GM12878 (cell line): ENCODE results near the gene UBE2D1. TPM values are rescaled to one million over a fixed set of nuclear protein-coding genes. Genes with fewer than 3 reads are reported as not detected.
A peak's percentile ranks its signal among the peaks of the same experiment; 100 is the strongest.

Experiments used
- ATAC-seq: fragments of 200-7000 bp; cut with Tn5 transposase; 3 replicates; pipeline ENCODE4 v1.9.1; 2020; ENCODE audit warnings: mild to moderate bottlenecking, moderate library complexity
- BruUV-seq: library from RNA; stranded (reverse); fragments of 400-500 nt; replicated peaks from 2 replicates; lab custom pipeline; 2021; lab: Mats Ljungman, UMichigan
- CTCF ChIA-PET: fragments of 300-600 bp; sonication (Branson Sonifier 250); formaldehyde crosslinking; extraction: SDS; loops from one replicate; lab custom pipeline; 2021; ENCODE audit warnings: inconsistent platforms; lab: Yijun Ruan, JAX
- POLR2A ChIA-PET: fragments of 350-600 bp; formaldehyde crosslinking; extraction: SDS; loops from one replicate; lab custom pipeline; 2021; ENCODE audit warnings: inconsistent platforms; lab: Charles Lee
- RAD21 ChIA-PET: fragments of 300-600 bp; sonication (Branson Sonifier 250); formaldehyde crosslinking; loops from one replicate; lab custom pipeline; 2023; ENCODE audit warnings: antibody characterized with exemption; ENCODE audit not compliant: unreplicated experiment; lab: Charles Lee
- SMC1A ChIA-PET: fragments of 300-600 bp; sonication (Branson Sonifier 250); formaldehyde crosslinking; loops from one replicate; lab custom pipeline; 2023; ENCODE audit not compliant: unreplicated experiment, uncharacterized antibody; lab: Charles Lee
- DNase-seq: peaks from one replicate; pipeline ENCODE4 v3.0.0-alpha.2; 2011; ENCODE audit warnings: low read depth, low spot score
- FAIRE-seq: peaks from 3 replicates; lab custom pipeline; 2011; peaks lifted over from hg19 to GRCh38; lab: Jason Lieb, UNC
- H2AFZ ChIP-seq: 2 replicates; pipeline ENCODE4 v1.6.0; 2011; ENCODE audit warnings: low read depth, low read length, control low read depth; ENCODE audit not compliant: control insufficient read depth
- H3K27ac ChIP-seq: 2 replicates; pipeline ENCODE4 v1.5.1; 2011; ENCODE audit warnings: control low read depth; ENCODE audit not compliant: control insufficient read depth, insufficient read depth
- H3K27me3 ChIP-seq, 2 experiments: replicated peaks in 1 of 2; 2 replicates each; pipeline versions ENCODE4 v1.6.0 to v1.6.1; 2011; ENCODE audit warnings: low read length in 1 of 2; ENCODE audit not compliant: control insufficient read depth in 2 of 2, insufficient read depth in 2 of 2
- H3K36me3 ChIP-seq, 2 experiments: 2 replicates each; pipeline ENCODE4 v1.5.1; 2011; ENCODE audit warnings: low read length in 1 of 2; ENCODE audit not compliant: control insufficient read depth in 2 of 2, insufficient read depth in 2 of 2
- H3K4me1 ChIP-seq: 2 replicates; pipeline ENCODE4 v1.6.1; 2011; ENCODE audit warnings: mild to moderate bottlenecking, low read length, moderate library complexity, mixed read lengths; ENCODE audit not compliant: control insufficient read depth, insufficient read depth
- H3K4me2 ChIP-seq: 2 replicates; pipeline ENCODE4 v1.6.0; 2011; ENCODE audit warnings: control low read depth; ENCODE audit not compliant: control insufficient read depth, insufficient read depth
- H3K4me3 ChIP-seq: fragments of 200-600 bp; sonication (generic); 2 replicates; pipeline ENCODE4 v1.5.1; 2016
- H3K79me2 ChIP-seq: 2 replicates; pipeline ENCODE4 v1.6.0; 2011; ENCODE audit warnings: low read length; ENCODE audit not compliant: control insufficient read depth, insufficient read depth
- H3K9ac ChIP-seq: 2 replicates; pipeline ENCODE4 v1.8.0; 2011; ENCODE audit warnings: low read length, control low read depth, mixed read lengths; ENCODE audit not compliant: control insufficient read depth, insufficient read depth
- H3K9me3 ChIP-seq: replicated peaks from 3 replicates; pipeline ENCODE4 v1.5.1; 2011; ENCODE audit warnings: mild to moderate bottlenecking, low read length; ENCODE audit not compliant: control insufficient read depth, insufficient read depth
- H4K20me1 ChIP-seq: 2 replicates; pipeline ENCODE4 v1.6.0; 2011; ENCODE audit not compliant: control insufficient read depth, insufficient read depth
- ATF7 ChIP-seq: fragments of 450-650 bp; IDR thresholded peaks from 2 replicates; pipeline ENCODE4 v1.6.1; 2016; ENCODE audit warnings: low read depth, mild to moderate bottlenecking
- BACH1 ChIP-seq: fragments of 450-650 bp; IDR thresholded peaks from 2 replicates; pipeline ENCODE4 v1.6.1; 2017; ENCODE audit warnings: mild to moderate bottlenecking, borderline replicate concordance
- CREB1 ChIP-seq: IDR thresholded peaks from 2 replicates; pipeline ENCODE4 v1.6.1; 2012; ENCODE audit warnings: low read depth, mild to moderate bottlenecking, inconsistent platforms
- EGR1 ChIP-seq, 2 experiments: IDR thresholded peaks; 1 replicate in 1 of 2; 2 replicates in 1 of 2; pipeline ENCODE4 v1.6.1; 2011 to 2012; ENCODE audit warnings: low read depth in 2 of 2, low read length in 2 of 2, borderline replicate concordance in 1 of 2, mild to moderate bottlenecking in 1 of 2, moderate library complexity in 1 of 2
- IKZF2 ChIP-seq, 2 experiments: fragments of 450-650 bp; IDR thresholded peaks; 2 replicates each; pipeline ENCODE4 v1.6.1; 2017; ENCODE audit warnings: mild to moderate bottlenecking in 2 of 2, moderate library complexity in 2 of 2
- MEF2B ChIP-seq: fragments of 450-650 bp; IDR thresholded peaks from 2 replicates; pipeline ENCODE4 v1.6.1; 2018; ENCODE audit warnings: mild to moderate bottlenecking, moderate library complexity; ENCODE audit not compliant: partially characterized antibody, poor library complexity, severe bottlenecking
- NR2C1 ChIP-seq: fragments of 450-650 bp; IDR thresholded peaks from 2 replicates; pipeline ENCODE4 v1.6.1; 2017; ENCODE audit warnings: antibody characterized with exemption, mild to moderate bottlenecking, moderate library complexity
- NR2F1 ChIP-seq: fragments of 450-650 bp; conservative IDR thresholded peaks from 2 replicates; pipeline ENCODE4 v1.6.1; 2017; ENCODE audit warnings: mild to moderate bottlenecking
- POLR2AphosphoS5 ChIP-seq: IDR thresholded peaks from 2 replicates; pipeline ENCODE4 v1.6.1; 2011; ENCODE audit warnings: mild to moderate bottlenecking, low read length, inconsistent platforms
- RCOR1 ChIP-seq: conservative IDR thresholded peaks from 2 replicates; pipeline ENCODE4 v1.6.1; 2012; ENCODE audit warnings: low read depth, low read length, improper control_type of control experiment
- RELA ChIP-seq: fragments of 450-650 bp; IDR thresholded peaks from 2 replicates; pipeline ENCODE4 v1.8.0; 2014; ENCODE audit warnings: borderline replicate concordance; ENCODE audit not compliant: partially characterized antibody
- RUNX3 ChIP-seq: IDR thresholded peaks from 2 replicates; pipeline ENCODE4 v1.6.1; 2012; ENCODE audit warnings: low read length, inconsistent platforms
- SMAD1 ChIP-seq: fragments of 450-650 bp; IDR thresholded peaks from 2 replicates; pipeline ENCODE4 v1.6.1; 2018; ENCODE audit warnings: mild to moderate bottlenecking, low read depth; ENCODE audit not compliant: partially characterized antibody
- SMARCA5 ChIP-seq: fragments of 450-650 bp; IDR thresholded peaks from 2 replicates; pipeline ENCODE4 v1.6.1; 2017; ENCODE audit warnings: mild to moderate bottlenecking
- SRF ChIP-seq, 2 experiments: IDR thresholded peaks; 2 replicates each; pipeline ENCODE4 v1.6.1; 2011; ENCODE audit warnings: low read depth in 2 of 2, low read length in 2 of 2, mild to moderate bottlenecking in 1 of 2, moderate library complexity in 1 of 2
- WRNIP1 ChIP-seq: IDR thresholded peaks from 2 replicates; pipeline ENCODE4 v1.6.1; 2011; ENCODE audit warnings: low read depth, low read length, improper control_type of control experiment, borderline replicate concordance
- YBX1 ChIP-seq: fragments of 450-650 bp; IDR thresholded peaks from 2 replicates; pipeline ENCODE4 v1.6.1; 2016; ENCODE audit warnings: antibody characterized with exemption
- YY1 ChIP-seq: IDR thresholded peaks from 2 replicates; pipeline ENCODE4 v1.6.1; 2011; ENCODE audit warnings: low read depth, mild to moderate bottlenecking, low read length
- WGBS: methylation state at CpG from one replicate; pipeline ENCODE4 v1.1.6; 2016; ENCODE audit warnings: low lambda C conversion rate; ENCODE audit not compliant: insufficient replicate concordance, insufficient coverage; ENCODE audit errors: missing lambda C conversion rate; 5-methylcytosine and 5-hydroxymethylcytosine counted together
- in situ Hi-C: fragments of 300-500 bp; cut with MboI; formaldehyde crosslinking; loops from 9 replicates; pipeline ENCODE4 v1.14.3; 2018; ENCODE audit warnings: mixed read lengths
- intact Hi-C: fragments of 100-400 bp; cut with micrococcal nuclease; formaldehyde crosslinking; loops from one replicate; pipeline ENCODE4 v1.14.2; 2022; ENCODE audit not compliant: unreplicated experiment
- polyA plus RNA-seq, 11 experiments: library from polyadenylated mRNA; depleted of rRNA in 4 of 11; unstranded in 6 of 11; stranded (reverse) in 5 of 11; fragments of >200 nt; fragmentation: Nextera tagmentation in 4 of 11; fragmentation: Illumina TruSeq in 1 of 11; extraction: Ambion mirVana in 4 of 11; extraction: Trizol in 1 of 11; gene quantifications; 1 replicate in 1 of 11; 2 replicates in 10 of 11; pipeline versions ENCODE4 v1.2.1 to v1.2.3, GENCODE V29; 2011 to 2016; ENCODE audit warnings: inconsistent platforms in 2 of 11, missing spikeins in 2 of 11, low read depth in 1 of 11
- total RNA-seq, 4 experiments: library from RNA; depleted of rRNA in 3 of 4; stranded (reverse); fragments of >200 nt in 3 of 4; fragmentation: Illumina TruSeq in 1 of 4; extraction: Trizol in 1 of 4; gene quantifications; 2 replicates each; pipeline versions ENCODE4 v1.2.1 to v1.2.3, GENCODE V29; 2013 to 2021

UBE2D1 gene
- total and polyA plus RNA-seq, 10 of the 15 experiments (the other 5 are each of a cell fraction or from before 2014, with no cell fraction given), result 6.1 to 32.0 (median 15.5) TPM

DNA sequence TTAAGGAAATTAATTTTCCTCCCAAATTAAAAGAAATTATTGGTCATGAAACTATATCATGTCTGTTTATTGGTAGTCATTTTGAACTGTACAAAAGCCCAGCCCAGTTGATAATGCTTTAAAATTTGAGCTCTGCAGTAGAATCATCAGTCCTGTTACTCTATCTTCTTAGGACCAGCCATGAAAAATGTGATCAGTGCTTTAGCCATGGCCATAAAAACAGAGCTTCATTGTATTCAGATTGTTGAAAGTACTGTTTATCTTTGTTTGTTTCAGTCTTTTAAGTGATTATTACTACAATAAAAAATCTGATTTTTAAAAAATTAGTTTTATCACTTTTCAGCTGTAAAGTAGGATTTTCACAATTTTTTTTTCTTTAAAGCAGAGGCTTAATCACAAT, 36.7 kb downstream of the UBE2D1 start:
- intact Hi-C loops (loop anchor here (5.0 kb wide), 1 partner anchor 34 kb away; the partner anchor contains the start of gene UBE2D1), in situ Hi-C loops (no loop called here)
- Histone ChIP-seq H3K36me3 (no peaks in the 10 kb centered on the region), H3K27ac (no peak overlapping the region), H3K4me2 (no peak overlapping the region), H3K9ac (no peak overlapping the region), H3K9me3 (no peaks in the 10 kb centered on the region), H3K79me2 (no peaks in the 10 kb centered on the region), H3K4me3 (no peak overlapping the region), H3K27me3 (no peaks in the 10 kb centered on the region), H3K4me1 (peaks cover 6% of the 10 kb centered on the region), H4K20me1 (no peaks in the 10 kb centered on the region), H2AFZ (no peak overlapping the region)
- TF ChIP-seq ATF7, result no peak
- TF ChIP-seq BACH1, result no peak
- TF ChIP-seq SMAD1, result no peak
- ATAC-seq (no peak), FAIRE-seq (no peak), DNase-seq (no peak)
- POLR2A ChIA-PET, result interaction anchor here (0.9 to 1.3 kb wide), 2 partner anchors 10 to 103 kb away, joined by 3 to 4 read pairs; partner anchors contain the start of gene CISD1
- SMC1A ChIA-PET, result interaction anchor here (0.6 to 1.4 kb wide), 3 partner anchors 16 to 80 kb away, joined by 3 to 4 read pairs (median 4); no protein-coding TSS in a partner anchor
- BruUV-seq, result no TSS peak
- CTCF ChIA-PET, result interaction anchor here (1.2 to 1.3 kb wide), 3 partner anchors 10 to 193 kb away, joined by 3 to 4 read pairs (median 3); no protein-coding TSS in a partner anchor
- RAD21 ChIA-PET, result interaction anchor here (1.0 kb wide), 1 partner anchor 13 kb away, joined by 5 read pairs; the partner anchor contains the start of gene TFAM

DNA sequence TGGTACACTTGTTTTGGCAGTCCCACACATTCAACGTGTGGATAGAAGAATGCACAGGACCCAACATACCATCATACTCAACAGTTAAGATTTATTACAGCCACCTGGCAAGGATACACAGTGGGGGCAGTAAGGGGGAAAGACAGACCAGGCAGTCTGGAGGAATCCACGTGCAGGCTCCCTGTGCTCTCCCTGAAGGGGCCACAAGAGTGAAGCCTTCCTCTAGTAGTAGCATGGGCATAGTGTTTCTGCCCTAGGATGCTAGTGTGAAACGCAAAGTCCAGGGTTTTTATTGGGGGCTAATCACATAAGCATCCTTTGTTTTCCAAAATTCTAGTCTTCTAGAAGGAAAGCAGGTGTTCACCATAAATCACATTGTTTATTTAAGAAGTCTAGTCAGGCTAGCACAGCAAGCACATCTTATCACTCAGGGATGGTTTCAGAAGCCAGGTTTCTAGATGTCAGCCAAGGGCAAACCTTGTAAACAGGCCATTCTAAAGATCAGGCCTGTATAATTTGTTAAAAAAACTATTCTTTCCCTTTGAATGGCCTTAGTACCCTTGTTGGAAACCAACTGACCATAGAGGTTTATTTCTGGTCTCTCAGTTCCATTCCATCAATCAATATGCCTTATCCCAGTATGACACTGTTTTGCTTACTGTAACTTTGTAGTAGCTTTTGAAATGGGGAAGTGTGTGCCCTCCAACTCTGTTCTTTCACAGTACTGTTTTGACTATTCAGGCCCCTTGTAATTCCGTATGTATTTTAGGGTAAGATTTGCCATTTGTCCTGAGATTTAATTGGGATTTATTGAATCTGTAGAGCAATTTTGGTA, 38.0 kb downstream of the UBE2D1 start:
- ATAC-seq (peak; percentile 92), FAIRE-seq (peak; percentile 27), DNase-seq (peak; percentile 20)
- ChIA-PET POLR2A (no interaction called here), CTCF (interaction anchor here (1.1 to 1.3 kb wide), 3 partner anchors 10 to 73 kb away, joined by 3 to 4 read pairs (median 3); partner anchors contain the start of gene TFAM), SMC1A (interaction anchor here (0.6 to 1.3 kb wide), 3 partner anchors 8 to 33 kb away, joined by 3 to 5 read pairs (median 3); no protein-coding TSS in a partner anchor), RAD21 (no interaction called here)
- Histone ChIP-seq H3K4me1 (peaks cover 6% of the 10 kb centered on the region), H3K36me3 (no peaks in the 10 kb centered on the region), H3K4me2 (no peak overlapping the region; the same call in 1 of the 2 replicates), H3K27ac (no peak overlapping the region), H4K20me1 (no peaks in the 10 kb centered on the region), H3K9me3 (no peaks in the 10 kb centered on the region), H3K79me2 (no peaks in the 10 kb centered on the region), H2AFZ (no peak overlapping the region), H3K4me3 (no peak overlapping the region), H3K9ac (no peak overlapping the region), H3K27me3 (no peaks in the 10 kb centered on the region)
- whole genome bisulfite sequencing, result 71% methylated on average over 4 of the region's 4 CpGs
- no TSS peak for BruUV-seq
- in situ Hi-C loops (no loop called here), intact Hi-C loops (loop anchor here (5.0 kb wide), 1 partner anchor 36 kb away; the partner anchor contains the start of gene UBE2D1)
- no peak for TF ChIP-seq WRNIP1
- TF ChIP-seq YY1, result no peak
- no peak for TF ChIP-seq YBX1
- TF ChIP-seq SRF (IDR thresholded peaks at IDR 0.05; ENCODE audit: low read depth in 2 of 2, low read length in 2 of 2), result no peak
- TF ChIP-seq SMARCA5, result no peak
- TF ChIP-seq RCOR1, result no peak
- TF ChIP-seq IKZF2 (IDR thresholded peaks at IDR 0.05), result peak; percentile 58 to 60; a peak in 3 of 4 replicates
- no peak for TF ChIP-seq NR2C1
- no peak for TF ChIP-seq CREB1
- TF ChIP-seq POLR2AphosphoS5, result no peak
- TF ChIP-seq RUNX3, result peak; percentile 47
- TF ChIP-seq RELA, result no peak
- TF ChIP-seq MEF2B, result peak; percentile 37
- no peak for TF ChIP-seq NR2F1
- no peak for TF ChIP-seq EGR1 (IDR thresholded peaks at IDR 0.05; ENCODE audit: borderline replicate concordance in 1 of 2, low read depth in 2 of 2, low read length in 2 of 2)
